NCI-H1048 (cell line): ENCODE results near the gene LIN54.
"Not testable (repeated sequence)": the region's sequence is repeated elsewhere in the genome, so short reads cannot be mapped to it uniquely, and the experiment has no call there.

Experiments used
- DNase-seq: peaks from one replicate; lab custom pipeline; 2025; lab: John Stamatoyannopoulos, UW

The LIN54 gene

GRCh38 chr4:83012200-83012686 is 1.6 kb upstream of the LIN54 start:
- DNase-seq = no peak

GRCh38 chr4:83011689-83012199 is 1.1 kb upstream of the LIN54 start:
- DNase-seq = no peak

GRCh38 chr4:83010111-83010521 is 507 bp downstream of the LIN54 start:
- DNase-seq = no peak

- no peak for DNase-seq
These were observed 1.1 kb downstream of the LIN54 start for GRCh38 chr4:83009529-83009928.

GRCh38 chr4:83003044-83003791 is 7.4 kb downstream of the LIN54 start:
- DNase-seq = not testable (repeated sequence)

GRCh38 chr4:83002329-83002728 is 8.3 kb downstream of the LIN54 start:
- DNase-seq = no peak

- no peak for DNase-seq
These were observed 11.7 kb downstream of the LIN54 start for GRCh38 chr4:82998898-82999297.

- DNase-seq = no peak
These were observed 15.8 kb downstream of the LIN54 start for GRCh38 chr4:82994834-82995233.

- no peak for DNase-seq
These were observed 20.8 kb downstream of the LIN54 start for GRCh38 chr4:82989575-82990429.

- DNase-seq = no peak
These were observed 22.2 kb downstream of the LIN54 start for GRCh38 chr4:82988323-82988832.

- DNase-seq = not testable (repeated sequence)
These were observed 23.1 kb downstream of the LIN54 start for GRCh38 chr4:82987519-82987918.

- no peak for DNase-seq
These were observed 26.2 kb downstream of the LIN54 start for GRCh38 chr4:82984459-82984858.

- no peak for DNase-seq
These were observed 27.2 kb downstream of the LIN54 start for GRCh38 chr4:82983444-82983843.

GRCh38 chr4:82981138-82981537 is 29.5 kb downstream of the LIN54 start:
- DNase-seq = no peak

- no peak for DNase-seq
These were observed 34.8 kb downstream of the LIN54 start for GRCh38 chr4:82975792-82976191.

GRCh38 chr4:82969414-82969813 is 41.2 kb downstream of the LIN54 start:
- DNase-seq = no peak

- no peak for DNase-seq
These were observed 41.7 kb downstream of the LIN54 start for GRCh38 chr4:82968972-82969371.

- no peak for DNase-seq
These were observed 44.9 kb downstream of the LIN54 start for GRCh38 chr4:82965763-82966162.

GRCh38 chr4:82957045-82957444 is 53.6 kb downstream of the LIN54 start:
- DNase-seq = no peak

GRCh38 chr4:82954212-82954611 is 56.4 kb downstream of the LIN54 start:
- DNase-seq = no peak

GRCh38 chr4:82951196-82951595 is 59.4 kb downstream of the LIN54 start:
- DNase-seq = no peak

- DNase-seq = no peak
These were observed 61.9 kb downstream of the LIN54 start for GRCh38 chr4:82948647-82949204.
